ENCODE measurements around the gene BLOC1S1. TPM values are rescaled to one million over a fixed set of nuclear protein-coding genes. Genes with fewer than 3 reads are reported as not detected.

The BLOC1S1 gene
- total and polyA plus RNA-seq, 2 of the 4 experiments (the other 2 are of a cell fraction), result 128 to 285 TPM

GRCh38 chr12:55736780-55737580 is 21.1 kb downstream of the BLOC1S1 start:
- H3K9ac ChIP-seq (ENCODE audit: low read depth, low read length), result no peak overlapping the region
- dilution Hi-C loops (cut with HindIII; ENCODE audit: low sequenced_read_pairs, unreplicated experiment), result no loop called here
- H3K79me1 ChIP-seq (ENCODE audit: low read depth in 1 of 2, low read length in 2 of 2), result peaks cover 0 to 22% of the 10 kb centered on the region in 2 experiments; a peak in 2 of 4 replicates
- H2BK5ac ChIP-seq (ENCODE audit: low read depth, low read length, poor library complexity, severe bottlenecking), result no peak overlapping the region
- H3K36me3 ChIP-seq (ENCODE audit: control insufficient read depth, insufficient read depth, low read length), result no peaks in the 10 kb centered on the region
- H3K4me1 ChIP-seq (ENCODE audit: control insufficient read depth, insufficient read depth, low read length), result peaks cover 6% of the 10 kb centered on the region
- ChIA-PET CTCF (interaction anchor here (1.0 to 2.7 kb wide), 7 partner anchors 8 to 292 kb away, joined by 3 to 16 read pairs (median 5); partner anchors contain the start of genes CD63 and RDH5), POLR2A (ENCODE audit: unreplicated experiment) (no interaction called here)
- peak overlapping the region; percentile 64; the same call in 1 of the 2 replicates for H2AK5ac ChIP-seq (ENCODE audit: low read depth, low read length)
- in situ Hi-C loops (cut with MboI; ENCODE audit: low sequenced_read_pairs), result loop anchor here (5.0 kb wide), 1 partner anchor 205 kb away; no protein-coding TSS in a partner anchor
- H4K20me1 ChIP-seq (ENCODE audit: insufficient read depth, low read length), result no peaks in the 10 kb centered on the region
- no peak overlapping the region for H3K14ac ChIP-seq (replicated peaks; ENCODE audit: low read depth, low read length)
- peak; percentile 66 for DNase-seq
- H3K27ac ChIP-seq (ENCODE audit: insufficient read depth, low read length), result no peak overlapping the region
- no peaks in the 10 kb centered on the region for H3K9me3 ChIP-seq (ENCODE audit: control insufficient read depth, insufficient read depth, low read length)
- no peak overlapping the region for H4K91ac ChIP-seq (ENCODE audit: insufficient read depth, low read depth, low read length)
- intact Hi-C loops (cut with micrococcal nuclease), result loop anchor here (1.0 to 5.0 kb wide), 3 partner anchors 56 to 305 kb away; partner anchors contain the start of gene RPS26
- BruUV-seq (replicated peaks), result no TSS peak
- WGBS, 2 experiments (ENCODE audit: extremely low coverage in 2 of 2, insufficient read length in 1 of 2), result 35% methylated on average over 4 of the region's 6 CpGs; no CpG with 5 or more reads in 1 of the 2 experiments
- no peak overlapping the region for H3K23ac ChIP-seq (ENCODE audit: low read depth, low read length)
- TF ChIP-seq RAD21 (IDR thresholded peaks at IDR 0.05; ENCODE audit: low read length) (peak; percentile 87), RFX5 (IDR thresholded peaks at IDR 0.05; ENCODE audit: low read depth, low read length) (no peak), CTCF (conservative IDR thresholded peaks at IDR 0.05; ENCODE audit: low read depth, low read length) (peak; percentile 87), SMC3 (IDR thresholded peaks at IDR 0.05; ENCODE audit: low read depth, low read length) (peak; percentile 83), BHLHE40 (IDR thresholded peaks at IDR 0.05; ENCODE audit: low read depth, low read length) (no peak), MAFK (IDR thresholded peaks at IDR 0.05; ENCODE audit: low read depth, low read length) (peak; percentile 66)
- peak; percentile 58 for ATAC-seq (ENCODE audit: low read depth)
- H3K18ac ChIP-seq (ENCODE audit: low read depth, low read length), result no peak overlapping the region
- H3K4me3 ChIP-seq (ENCODE audit: insufficient read depth, low read depth, low read length), result no peak overlapping the region
- no peak overlapping the region for H2BK15ac ChIP-seq (ENCODE audit: low read depth, low read length)
- H2AFZ ChIP-seq (replicated peaks; ENCODE audit: low read length, poor library complexity), result peak overlapping the region; percentile 96
- no peak overlapping the region for H4K5ac ChIP-seq (ENCODE audit: low read depth, low read length)
- H3K4me2 ChIP-seq (ENCODE audit: low read depth, low read length), result no peak overlapping the region
- 0 out of 2 replicates have a peak overlapping the region, but pooled peaks have one; percentile 70 for H3K4ac ChIP-seq (ENCODE audit: low read depth, low read length)
- H3K56ac ChIP-seq (ENCODE audit: extremely low read depth, insufficient read depth, low read length), result no peak overlapping the region
- H2AK9ac ChIP-seq (replicated peaks; ENCODE audit: low read depth, low read length, poor library complexity), result peak overlapping the region; percentile 81
- no peaks in the 10 kb centered on the region for H3K27me3 ChIP-seq (ENCODE audit: control insufficient read depth, insufficient read depth, low read length)
- H2BK120ac ChIP-seq (ENCODE audit: low read depth, low read length), result no peak overlapping the region
- peaks cover 3% of the 10 kb centered on the region; the same call in 1 of the 2 replicates for H3K9me1 ChIP-seq (ENCODE audit: insufficient read depth, low read length)
- H4K8ac ChIP-seq (ENCODE audit: low read depth in 2 of 2, low read length in 2 of 2), result no peak overlapping the region; a peak in 2 of 4 replicates
- H2BK20ac ChIP-seq (ENCODE audit: low read depth, low read length), result no peak overlapping the region

Measured in IMR-90 (cell line).